GM10248 (cell line): ENCODE data around the gene PNLIP.

Source experiments
- CTCF ChIA-PET: fragments of 300-600 bp; sonication (Branson Sonifier 250); formaldehyde crosslinking; extraction: SDS; loops from one replicate; lab custom pipeline; 2021; ENCODE audit warnings: antibody characterized with exemption; lab: Yijun Ruan, JAX
- POLR2A ChIA-PET: fragments of 350-650 bp; sonication (Branson Sonifier 250); formaldehyde crosslinking; extraction: SDS; loops from one replicate; lab custom pipeline; 2020; ENCODE audit warnings: antibody characterized with exemption; lab: Yijun Ruan, JAX
- DNase-seq: peaks from one replicate; pipeline ENCODE4 v3.0.0; 2012; ENCODE audit errors: extremely low spot score
- TF ChIP-seq, protein P1 (sequence below): IDR thresholded peaks from 2 replicates; pipeline ENCODE4 v1.5.1; 2012; ENCODE audit warnings: mild to moderate bottlenecking, low read depth; ENCODE audit errors: extremely low read depth, missing control alignments, control extremely low read depth

PNLIP gene

DNA sequence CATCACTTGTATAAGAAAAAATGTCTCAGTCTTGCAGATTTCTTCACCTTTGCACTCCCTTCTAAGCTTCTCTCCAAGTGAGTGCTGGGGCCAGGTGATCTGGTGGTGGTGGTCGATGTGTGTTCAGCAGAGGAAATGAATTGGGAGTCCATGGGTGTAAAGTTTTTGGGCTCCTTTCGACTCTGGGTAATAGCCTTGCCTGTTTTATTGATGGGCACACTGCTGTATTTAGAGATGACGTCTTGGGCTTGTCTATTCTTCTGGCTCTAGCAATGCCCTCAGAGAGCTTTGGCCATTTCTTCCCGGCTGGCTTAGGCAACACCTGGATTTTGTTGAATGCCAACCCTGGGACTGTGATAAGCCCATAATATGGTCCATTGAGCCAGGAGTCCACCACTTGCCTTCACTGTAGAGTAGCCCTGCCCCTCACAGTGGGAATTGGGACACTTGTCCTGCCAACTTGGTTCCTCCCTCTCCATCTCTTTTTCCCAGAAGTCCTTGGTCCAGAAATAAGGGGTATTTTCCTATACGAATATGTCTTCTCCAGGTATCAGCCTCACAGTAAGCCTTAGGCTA, 11.7 kb downstream of the PNLIP start:
- CTCF ChIA-PET, result no interaction called here
- POLR2A ChIA-PET, result no interaction called here
- no peak for DNase-seq
- TF ChIP-seq, protein P1, sequence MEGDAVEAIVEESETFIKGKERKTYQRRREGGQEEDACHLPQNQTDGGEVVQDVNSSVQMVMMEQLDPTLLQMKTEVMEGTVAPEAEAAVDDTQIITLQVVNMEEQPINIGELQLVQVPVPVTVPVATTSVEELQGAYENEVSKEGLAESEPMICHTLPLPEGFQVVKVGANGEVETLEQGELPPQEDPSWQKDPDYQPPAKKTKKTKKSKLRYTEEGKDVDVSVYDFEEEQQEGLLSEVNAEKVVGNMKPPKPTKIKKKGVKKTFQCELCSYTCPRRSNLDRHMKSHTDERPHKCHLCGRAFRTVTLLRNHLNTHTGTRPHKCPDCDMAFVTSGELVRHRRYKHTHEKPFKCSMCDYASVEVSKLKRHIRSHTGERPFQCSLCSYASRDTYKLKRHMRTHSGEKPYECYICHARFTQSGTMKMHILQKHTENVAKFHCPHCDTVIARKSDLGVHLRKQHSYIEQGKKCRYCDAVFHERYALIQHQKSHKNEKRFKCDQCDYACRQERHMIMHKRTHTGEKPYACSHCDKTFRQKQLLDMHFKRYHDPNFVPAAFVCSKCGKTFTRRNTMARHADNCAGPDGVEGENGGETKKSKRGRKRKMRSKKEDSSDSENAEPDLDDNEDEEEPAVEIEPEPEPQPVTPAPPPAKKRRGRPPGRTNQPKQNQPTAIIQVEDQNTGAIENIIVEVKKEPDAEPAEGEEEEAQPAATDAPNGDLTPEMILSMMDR, result no peak

DNA sequence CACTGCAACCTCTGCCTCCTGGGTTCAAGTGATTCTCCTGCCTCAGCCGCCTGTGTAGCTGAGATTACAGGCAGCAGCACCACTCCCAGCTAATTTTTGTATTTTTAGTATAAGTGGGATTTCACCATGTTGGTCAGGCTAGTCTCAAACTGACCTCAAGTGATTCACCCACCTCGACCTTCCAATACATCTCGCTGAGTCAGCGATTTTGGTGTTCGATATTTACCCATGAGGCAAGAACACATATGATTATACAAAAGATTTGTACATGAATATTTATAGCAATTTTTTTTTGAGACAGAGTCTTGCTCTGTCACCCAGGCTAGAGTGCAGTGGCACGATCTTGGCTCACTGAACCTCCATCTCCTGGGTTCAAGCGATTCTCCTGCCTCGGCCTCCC, 19.8 kb downstream of the PNLIP start:
- ChIA-PET CTCF (no interaction called here), POLR2A (no interaction called here)
- DNase-seq, result no peak
- TF ChIP-seq, protein P1, result no peak

DNA sequence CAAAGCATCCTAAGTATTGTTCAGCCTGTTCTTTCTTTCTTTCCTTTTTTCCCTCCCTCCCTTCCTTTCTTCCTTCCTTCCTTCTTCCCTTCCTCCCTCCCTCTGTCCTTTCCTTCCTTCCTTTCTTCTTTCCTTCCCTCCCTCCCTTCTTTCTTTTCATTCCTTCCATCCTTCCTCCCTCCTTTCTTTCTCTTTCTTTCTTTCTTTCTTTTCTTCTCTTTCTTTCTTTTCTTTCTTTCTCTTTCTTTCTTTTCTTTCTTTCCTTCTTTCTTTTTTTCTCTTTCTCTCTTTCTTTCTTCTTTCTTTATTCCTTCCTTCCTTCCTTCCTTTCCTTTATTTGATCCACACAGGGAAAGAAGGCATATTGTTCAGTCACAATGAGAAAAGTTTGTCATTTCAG, 21.2 kb downstream of the PNLIP start:
- no peak for DNase-seq
- ChIA-PET POLR2A (no interaction called here), CTCF (no interaction called here)
- TF ChIP-seq, protein P1, result no peak

DNA sequence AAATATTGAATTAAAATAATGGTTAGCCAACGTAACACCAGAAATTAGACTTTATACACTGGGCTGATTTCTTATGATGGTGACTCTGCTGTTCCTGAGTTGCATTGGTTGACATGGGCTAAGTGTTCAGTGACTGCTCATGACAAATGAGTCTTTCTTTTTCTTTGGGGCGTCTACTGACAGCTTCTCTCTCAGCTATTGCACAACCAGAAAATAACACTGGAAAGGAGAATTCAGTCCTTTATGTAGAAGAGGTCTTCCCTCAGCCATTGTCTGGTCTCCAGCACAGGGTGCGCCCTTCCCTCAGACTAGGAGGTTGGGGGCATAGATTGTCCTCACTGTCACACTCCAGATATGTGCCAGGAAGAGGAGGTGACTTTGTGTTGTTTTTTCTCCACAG, 21.6 kb downstream of the PNLIP start:
- TF ChIP-seq, protein P1, result no peak
- ChIA-PET POLR2A (no interaction called here), CTCF (no interaction called here)
- DNase-seq, result no peak

DNA sequence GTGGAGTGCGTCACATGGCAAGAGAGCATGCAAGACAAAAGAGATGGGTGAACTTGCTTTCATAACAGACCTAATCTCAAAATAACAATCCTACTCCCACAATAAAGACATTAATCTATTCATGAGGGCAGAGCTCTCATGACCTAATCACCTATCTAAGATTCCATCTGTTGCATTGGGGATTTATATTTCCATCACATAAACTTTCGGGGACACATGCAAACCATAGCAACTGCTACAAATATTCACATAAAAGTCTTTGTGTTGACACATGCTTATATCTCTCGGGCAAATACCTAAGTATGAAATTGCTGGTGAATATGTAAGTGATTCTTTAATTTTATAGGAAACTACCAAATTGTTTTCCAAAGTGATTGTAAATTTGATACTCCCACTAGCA, 29.1 kb downstream of the PNLIP start:
- TF ChIP-seq, protein P1, result no peak
- ChIA-PET CTCF (no interaction called here), POLR2A (no interaction called here)
- DNase-seq, result no peak

DNA sequence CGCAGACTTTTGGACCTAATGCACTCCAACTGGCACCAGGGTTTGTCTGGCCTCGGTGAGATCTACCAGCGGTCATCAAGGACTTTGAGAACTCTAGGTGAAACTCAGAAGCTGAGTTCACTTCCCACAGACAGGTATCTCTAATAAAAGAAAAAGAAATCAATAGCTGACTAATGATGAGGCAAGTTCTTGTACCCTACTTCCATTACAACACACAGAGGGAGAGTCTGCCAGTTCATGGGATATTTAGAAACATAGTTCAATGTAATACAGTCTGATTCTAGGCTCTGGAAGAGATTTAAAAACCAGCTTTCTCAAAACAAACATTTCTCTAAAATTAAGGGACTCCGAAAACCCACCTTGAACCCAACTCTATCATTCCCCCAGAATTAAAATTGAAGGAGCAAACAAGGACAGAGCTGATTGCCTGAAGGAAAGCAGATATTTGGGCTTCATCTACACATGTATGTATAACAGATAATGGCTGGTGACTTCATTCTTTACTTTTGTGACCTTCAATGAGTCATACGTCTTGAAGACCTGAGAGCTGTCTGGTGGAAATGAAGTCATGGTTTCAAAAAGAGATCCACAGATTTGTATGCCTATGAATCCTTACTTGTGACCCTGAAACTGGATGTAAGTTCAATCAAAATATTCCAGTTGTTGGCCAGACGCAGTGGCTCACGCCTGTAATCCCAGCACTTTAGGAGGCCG, 42.3 kb downstream of the PNLIP start:
- TF ChIP-seq, protein P1, result no peak
- ChIA-PET POLR2A (no interaction called here), CTCF (interaction anchor here (1.0 to 1.8 kb wide), 3 partner anchors 7 to 104 kb away, joined by 3 to 4 read pairs (median 4); no protein-coding TSS in a partner anchor)
- no peak for DNase-seq
